ENCODE results near the gene UBE2Z. TPM values are rescaled to one million over a fixed set of nuclear protein-coding genes. Genes with fewer than 3 reads are reported as not detected.

The UBE2Z gene
- total RNA-seq, 1 experiment from 2014 or later: 182 TPM

GRCh38 chr17:48910370-48910769 lies 2.2 kb downstream of the UBE2Z start:
- CTCF ChIA-PET: interaction anchor here (0.7 to 1.1 kb wide), 2 partner anchors 26 to 122 kb away, joined by 3 read pairs; no protein-coding TSS in a partner anchor

GRCh38 chr17:48912476-48912875 lies 4.3 kb downstream of the UBE2Z start:
- Histone ChIP-seq H3K4me3 (ENCODE audit: low read depth, low read length) (no peak overlapping the region), H3K27me3 (replicated peaks; ENCODE audit: control insufficient read depth, insufficient read depth, low read length) (no peaks in the 10 kb centered on the region), H3K9me3 (no peaks in the 10 kb centered on the region), H3K36me3 (ENCODE audit: control insufficient read depth, insufficient read depth, low read length) (peaks cover 18% of the 10 kb centered on the region), H3K4me1 (peaks cover 23% of the 10 kb centered on the region)
- TF ChIP-seq CTCF (IDR thresholded peaks at IDR 0.05; ENCODE audit: insufficient read depth in 1 of 2, low read depth in 1 of 2, low read length in 1 of 2, severe bottlenecking in 1 of 2, unreplicated experiment in 1 of 2): no peak
- ChIA-PET POLR2A (no interaction called here), CTCF (no interaction called here)
- DNase-seq: no peak
- Mint-ChIP-seq H3K9me3 (ENCODE audit: unreplicated experiment) (no peaks in the 10 kb centered on the region), H3K27ac (ENCODE audit: unreplicated experiment) (no peak overlapping the region), H3K27me3 (ENCODE audit: insufficient read depth, unreplicated experiment) (no peaks in the 10 kb centered on the region), H3K4me3 (ENCODE audit: unreplicated experiment) (no peak overlapping the region), H3K4me1 (ENCODE audit: low read depth, unreplicated experiment) (peaks cover 44% of the 10 kb centered on the region), H3K36me3 (ENCODE audit: insufficient read depth, unreplicated experiment) (peaks cover 97% of the 10 kb centered on the region)
- no TSS peak for BruUV-seq (replicated peaks)
- intact Hi-C loops (cut with micrococcal nuclease; ENCODE audit: unreplicated experiment): no loop called here

More at GRCh38 chr17:48910370-48910769, 2.2 kb downstream of the UBE2Z start:
- no peak for TF ChIP-seq CTCF (IDR thresholded peaks at IDR 0.05; ENCODE audit: insufficient read depth in 1 of 2, low read depth in 1 of 2, low read length in 1 of 2, severe bottlenecking in 1 of 2, unreplicated experiment in 1 of 2)
- intact Hi-C loops (cut with micrococcal nuclease; ENCODE audit: unreplicated experiment): no loop called here
- Histone ChIP-seq H3K4me1 (peaks cover 23% of the 10 kb centered on the region), H3K27me3 (replicated peaks; ENCODE audit: control insufficient read depth, insufficient read depth, low read length) (no peaks in the 10 kb centered on the region), H3K9me3 (no peaks in the 10 kb centered on the region), H3K36me3 (ENCODE audit: control insufficient read depth, insufficient read depth, low read length) (peaks cover 14% of the 10 kb centered on the region), H3K4me3 (ENCODE audit: low read depth, low read length) (no peak overlapping the region)
- Mint-ChIP-seq H3K4me1 (ENCODE audit: low read depth, unreplicated experiment) (peaks cover 44% of the 10 kb centered on the region), H3K9me3 (ENCODE audit: unreplicated experiment) (no peaks in the 10 kb centered on the region), H3K27ac (ENCODE audit: unreplicated experiment) (peak overlapping the region; percentile 95), H3K27me3 (ENCODE audit: insufficient read depth, unreplicated experiment) (no peaks in the 10 kb centered on the region), H3K36me3 (ENCODE audit: insufficient read depth, unreplicated experiment) (peaks cover 78% of the 10 kb centered on the region), H3K4me3 (ENCODE audit: unreplicated experiment) (peak overlapping the region; percentile 89)
- BruUV-seq (replicated peaks): no TSS peak
- DNase-seq: no peak
- POLR2A ChIA-PET: interaction anchor here (0.8 kb wide), 1 partner anchor 110 kb away, joined by 3 read pairs; no protein-coding TSS in a partner anchor

- CTCF ChIA-PET: interaction anchor here (0.6 to 1.3 kb wide), 5 partner anchors 29 to 117 kb away, joined by 3 to 5 read pairs (median 4); partner anchors contain the start of genes IGF2BP1 and SNF8
- no peak for TF ChIP-seq CTCF (IDR thresholded peaks at IDR 0.05; ENCODE audit: insufficient read depth in 1 of 2, low read depth in 1 of 2, low read length in 1 of 2, severe bottlenecking in 1 of 2, unreplicated experiment in 1 of 2)
- H3K4me1 Mint-ChIP-seq (ENCODE audit: low read depth, unreplicated experiment): peaks cover 26% of the 10 kb centered on the region
- no TSS peak for BruUV-seq (replicated peaks)
- no peaks in the 10 kb centered on the region for H3K9me3 Mint-ChIP-seq (ENCODE audit: unreplicated experiment)
- peaks cover 100% of the 10 kb centered on the region for H3K36me3 Mint-ChIP-seq (ENCODE audit: insufficient read depth, unreplicated experiment)
- Histone ChIP-seq H3K4me3 (ENCODE audit: low read depth, low read length) (no peak overlapping the region), H3K9me3 (no peaks in the 10 kb centered on the region), H3K27me3 (replicated peaks; ENCODE audit: control insufficient read depth, insufficient read depth, low read length) (no peaks in the 10 kb centered on the region), H3K36me3 (ENCODE audit: control insufficient read depth, insufficient read depth, low read length) (peaks cover 28% of the 10 kb centered on the region), H3K4me1 (peaks cover 5% of the 10 kb centered on the region; the same call in 1 of the 2 replicates)
- intact Hi-C loops (cut with micrococcal nuclease; ENCODE audit: unreplicated experiment): no loop called here
- H3K27me3 Mint-ChIP-seq (ENCODE audit: insufficient read depth, unreplicated experiment): no peaks in the 10 kb centered on the region
- peak overlapping the region; percentile 9 for H3K27ac Mint-ChIP-seq (ENCODE audit: unreplicated experiment)
- POLR2A ChIA-PET: interaction anchor here (0.6 to 1.0 kb wide), 3 partner anchors 23 to 96 kb away, joined by 3 to 4 read pairs (median 3); partner anchors contain the start of genes ATP5MC1 and SNF8
- no peak overlapping the region for H3K4me3 Mint-ChIP-seq (ENCODE audit: unreplicated experiment)
- DNase-seq: peak in 1 of 2 experiments; percentile 48
Observed at GRCh38 chr17:48915459-48916282, 7.5 kb downstream of the UBE2Z start.

Data from Caco-2 (cell line).